Stimulated activated CD4-positive, alpha-beta T cell treated with anti-CD3 and anti-CD28 coated beads, Interleukin-4, amount 100 ng/mL, for 48 hours (primary cell): ENCODE results near the gene BATF3.
"Not testable (repeated sequence)": the region's sequence is repeated elsewhere in the genome, so short reads cannot be mapped to it uniquely, and the experiment has no call there.

Source experiments
- DNase-seq, 2 donors: peaks; one replicate each; pipeline ENCODE4 v3.0.0-alpha.2; 2020; ENCODE audit warnings: low read depth in 2 of 2

The BATF3 gene

DNA sequence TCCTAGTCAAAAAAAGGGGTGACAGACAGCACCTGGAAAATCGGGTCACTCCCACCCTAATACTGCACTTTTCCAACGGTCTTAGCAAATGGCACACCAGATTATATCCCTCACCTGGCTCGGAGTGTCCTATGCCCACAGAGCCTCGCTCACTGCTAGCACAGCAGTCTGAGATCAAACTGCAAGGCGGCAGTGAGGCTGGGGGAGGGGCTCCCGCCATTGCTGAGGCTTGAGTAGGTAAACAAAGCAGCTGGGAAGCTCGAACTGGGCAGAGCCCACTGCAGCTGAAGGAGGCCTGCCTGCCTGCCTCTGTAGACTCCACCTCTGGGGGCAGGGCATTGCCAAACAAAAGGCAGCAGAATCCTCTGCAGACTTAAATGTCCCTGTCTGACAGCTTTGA is 41.4 kb downstream of the BATF3 start:
- not testable (repeated sequence) for DNase-seq

GRCh38 chr1:212656730-212657129 is 42.9 kb downstream of the BATF3 start:
- DNase-seq = no peak

DNA sequence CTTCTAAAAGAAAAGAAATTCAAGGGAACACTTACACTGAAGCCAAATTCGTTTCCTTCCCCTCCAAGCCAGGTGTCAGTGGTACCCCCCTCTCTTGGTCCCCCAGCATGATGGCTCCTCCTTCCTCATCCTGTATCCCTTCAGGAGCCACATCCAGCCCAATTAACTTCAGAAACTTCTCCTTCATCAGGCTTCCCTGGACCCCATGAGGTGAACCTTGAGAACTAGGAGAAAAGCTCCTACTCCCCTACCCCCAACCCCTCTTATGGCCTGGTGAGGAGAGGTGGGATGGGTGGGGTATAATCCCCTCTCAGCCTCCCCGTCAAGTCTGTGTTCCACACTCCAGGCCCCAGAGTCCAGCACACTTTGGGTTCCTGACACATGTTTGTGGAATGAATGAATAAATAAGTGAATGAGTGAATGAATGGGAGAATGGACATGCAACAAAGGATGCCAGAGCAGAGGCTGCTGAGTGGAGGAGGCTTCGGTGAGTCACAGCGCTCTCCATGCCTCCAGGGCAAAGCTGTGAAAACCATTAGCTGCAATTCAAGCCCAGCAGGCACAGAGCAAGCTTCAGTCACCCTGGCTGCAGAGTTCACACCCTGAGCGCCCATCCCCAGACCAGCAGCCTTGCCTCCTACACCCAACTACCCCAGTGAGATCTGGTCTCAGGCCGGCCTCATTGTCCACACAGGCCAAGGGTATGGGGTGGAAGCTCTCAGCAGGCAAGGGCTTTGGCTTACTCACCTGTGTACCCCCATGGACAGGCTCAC is 43.8 kb downstream of the BATF3 start:
- DNase-seq = no peak

- DNase-seq = no peak
Observed at GRCh38 chr1:212652609-212653008, 47.0 kb downstream of the BATF3 start.

DNA sequence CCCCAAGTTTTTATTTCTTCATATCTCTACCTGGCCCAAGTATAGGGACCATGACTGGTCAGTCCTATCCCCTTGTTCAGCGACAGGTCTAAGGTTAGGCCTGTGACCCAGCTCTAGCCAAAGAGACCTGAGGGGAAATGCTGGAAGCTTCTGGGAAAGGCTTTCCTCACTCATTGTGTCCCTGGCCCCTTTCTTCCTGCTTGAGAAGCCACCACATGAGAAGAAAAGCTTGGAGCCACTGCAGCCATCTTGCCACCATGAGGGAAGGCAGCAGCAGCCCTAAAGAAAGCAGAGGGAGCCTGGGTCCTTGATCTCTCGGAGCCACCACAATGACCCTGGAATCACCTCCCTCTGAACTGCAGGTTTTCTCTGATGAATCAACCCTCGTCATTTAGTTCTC is 47.7 kb downstream of the BATF3 start:
- DNase-seq = no peak

- DNase-seq = no peak
Observed at GRCh38 chr1:212651521-212651920, 48.1 kb downstream of the BATF3 start.

GRCh38 chr1:212650228-212650627 is 49.4 kb downstream of the BATF3 start:
- no peak for DNase-seq

- DNase-seq = no peak
Observed at GRCh38 chr1:212649020-212649419, 50.6 kb downstream of the BATF3 start.

DNA sequence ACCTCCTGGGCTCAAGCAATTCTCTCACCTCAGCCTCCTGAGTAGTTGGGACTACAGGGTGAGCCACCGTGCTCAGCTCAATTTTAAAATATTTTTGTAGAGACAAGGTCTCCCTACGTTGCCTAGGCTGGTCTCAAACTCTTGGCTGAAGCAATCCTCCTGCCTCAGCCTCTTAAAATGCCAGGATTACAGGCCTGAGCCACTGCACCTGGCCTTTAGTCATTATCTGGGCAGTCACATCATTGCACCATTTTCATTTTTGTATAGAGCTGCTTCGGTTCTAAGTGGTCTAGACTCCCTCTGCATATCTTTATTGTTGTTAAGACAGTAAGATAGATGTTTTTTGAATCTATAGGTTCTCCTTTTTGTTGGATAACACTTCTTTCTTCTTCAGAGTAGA is 51.2 kb downstream of the BATF3 start:
- DNase-seq = no peak

GRCh38 chr1:212647004-212647403 is 52.6 kb downstream of the BATF3 start:
- DNase-seq = no peak

DNA sequence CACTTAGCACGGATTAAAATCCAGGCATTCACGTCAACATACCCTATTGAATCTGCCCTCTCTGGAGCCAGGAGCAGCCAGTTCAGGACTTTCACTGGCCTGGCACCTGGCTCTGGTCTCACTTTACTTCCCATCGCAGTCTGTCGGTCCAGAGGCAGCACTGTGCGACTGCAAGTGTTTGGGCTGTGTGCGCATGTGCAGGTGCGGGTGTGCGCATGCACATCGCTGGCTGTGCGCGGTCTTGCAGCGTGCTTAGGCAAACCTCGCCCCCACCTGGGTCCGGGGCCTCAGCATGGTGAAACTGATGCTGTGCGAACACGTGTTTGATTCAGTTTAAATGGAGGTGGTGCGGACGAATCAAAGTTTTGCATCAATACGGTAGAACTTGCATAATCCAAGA is 53.1 kb downstream of the BATF3 start:
- no peak for DNase-seq

- DNase-seq = no peak
Observed at GRCh38 chr1:212645546-212646543, 53.8 kb downstream of the BATF3 start.

DNA sequence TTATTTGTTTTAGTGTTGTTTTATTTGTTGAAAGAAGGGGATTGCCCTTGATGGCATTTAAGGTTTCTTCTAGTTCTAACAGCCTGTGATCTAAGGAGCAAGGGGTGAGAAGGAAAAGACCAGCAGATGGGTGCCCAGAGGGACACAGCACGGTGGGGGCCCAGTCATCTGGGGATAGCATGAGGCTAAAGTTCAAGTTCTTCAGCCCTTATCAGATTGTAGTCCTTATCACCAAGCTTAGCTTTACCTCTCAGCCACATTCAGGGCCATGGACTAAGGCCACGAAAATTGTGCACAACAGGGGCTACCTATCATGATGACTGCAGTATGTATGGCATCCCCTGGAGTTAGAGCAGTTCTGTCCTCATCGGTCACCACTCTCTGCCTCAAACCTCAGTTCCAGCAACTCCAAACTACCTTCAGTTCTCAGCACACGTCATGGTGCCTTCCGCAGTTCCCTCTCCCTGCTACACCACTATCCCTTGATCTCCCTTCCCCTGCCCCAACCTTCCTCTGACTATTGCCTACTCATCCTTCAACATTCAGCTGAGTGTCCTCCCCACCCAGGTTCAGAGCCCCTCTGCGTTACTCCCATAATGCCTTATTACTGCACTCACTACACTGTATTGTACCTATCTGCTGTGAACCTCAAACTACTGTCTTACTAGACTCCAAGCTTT is 54.6 kb downstream of the BATF3 start:
- DNase-seq = no peak

- no peak for DNase-seq
Observed at GRCh38 chr1:212643877-212644276, 55.8 kb downstream of the BATF3 start.

- DNase-seq = no peak
Observed at GRCh38 chr1:212641956-212642355, 57.7 kb downstream of the BATF3 start.

- DNase-seq = no peak
Observed at GRCh38 chr1:212640223-212640878, 59.3 kb downstream of the BATF3 start.

- DNase-seq = not testable (repeated sequence)
Observed at GRCh38 chr1:212639524-212639923, 60.1 kb downstream of the BATF3 start.

GRCh38 chr1:212638492-212639151 is 61.0 kb downstream of the BATF3 start:
- DNase-seq = no peak

GRCh38 chr1:212637902-212638301 is 61.7 kb downstream of the BATF3 start:
- DNase-seq = no peak
